Measurements from ENCODE around the gene SMOC2. TPM values are rescaled to one million over a fixed set of nuclear protein-coding genes. Genes with fewer than 3 reads are reported as not detected.

The SMOC2 gene
- total RNA-seq, 3 donors from 2014 or later (not counting 1 experiment from before 2014, with no cell fraction given) = not detected

DNA sequence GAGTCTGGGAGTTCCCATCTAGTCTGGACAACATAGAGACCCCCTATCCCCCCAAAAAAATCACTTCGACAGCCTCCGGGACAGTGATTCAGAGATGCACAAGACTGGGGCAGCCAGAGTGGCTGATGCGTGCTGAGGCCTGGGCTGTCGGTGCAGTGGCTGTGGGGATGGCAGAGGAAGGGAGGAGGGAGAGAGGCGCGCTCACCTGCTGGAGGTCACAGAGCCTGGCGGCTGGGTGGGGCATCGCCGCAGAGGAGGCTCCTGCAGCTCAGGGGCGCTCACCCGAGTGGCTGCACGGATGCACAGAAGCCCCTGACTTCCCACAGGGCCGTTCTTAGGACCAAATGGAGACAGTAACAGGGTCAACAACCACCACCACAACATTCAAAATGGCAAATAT lies 182.8 kb downstream of the SMOC2 start:
- peaks cover 9% of the 10 kb centered on the region for H3K4me1 ChIP-seq (ENCODE audit: control insufficient read depth, insufficient read depth, low read length)

GRCh38 chr6:168624540-168624939 lies 183.6 kb downstream of the SMOC2 start:
- Mint-ChIP-seq H3K27ac (no peak overlapping the region), H3K4me1 (peaks cover 8% of the 10 kb centered on the region in 2 donors), H3K27me3 (ENCODE audit: low read depth in 2 of 2) (peaks cover 4 to 9% of the 10 kb centered on the region in 2 donors), H3K4me3 (no peak overlapping the region), H3K36me3 (no peaks in the 10 kb centered on the region), H3K9me3 (no peaks in the 10 kb centered on the region)
- Histone ChIP-seq H3K27ac (ENCODE audit: low read length) (no peak overlapping the region), H3K4me1 (ENCODE audit: control insufficient read depth, insufficient read depth, low read length) (peaks cover 4% of the 10 kb centered on the region), H3K4me3 (ENCODE audit: low read length) (no peak overlapping the region), H3K9me3 (ENCODE audit: control insufficient read depth, insufficient read depth, low read length) (no peaks in the 10 kb centered on the region), H3K36me3 (ENCODE audit: control insufficient read depth, insufficient read depth, low read length) (no peaks in the 10 kb centered on the region), H3K27me3 (ENCODE audit: control insufficient read depth, insufficient read depth, low read length) (no peaks in the 10 kb centered on the region)
- 96% methylated on average over 2 of the region's 2 CpGs for WGBS (ENCODE audit: insufficient coverage)
- ATAC-seq (no peak), DNase-seq (no peak)
- TF ChIP-seq, protein P1, sequence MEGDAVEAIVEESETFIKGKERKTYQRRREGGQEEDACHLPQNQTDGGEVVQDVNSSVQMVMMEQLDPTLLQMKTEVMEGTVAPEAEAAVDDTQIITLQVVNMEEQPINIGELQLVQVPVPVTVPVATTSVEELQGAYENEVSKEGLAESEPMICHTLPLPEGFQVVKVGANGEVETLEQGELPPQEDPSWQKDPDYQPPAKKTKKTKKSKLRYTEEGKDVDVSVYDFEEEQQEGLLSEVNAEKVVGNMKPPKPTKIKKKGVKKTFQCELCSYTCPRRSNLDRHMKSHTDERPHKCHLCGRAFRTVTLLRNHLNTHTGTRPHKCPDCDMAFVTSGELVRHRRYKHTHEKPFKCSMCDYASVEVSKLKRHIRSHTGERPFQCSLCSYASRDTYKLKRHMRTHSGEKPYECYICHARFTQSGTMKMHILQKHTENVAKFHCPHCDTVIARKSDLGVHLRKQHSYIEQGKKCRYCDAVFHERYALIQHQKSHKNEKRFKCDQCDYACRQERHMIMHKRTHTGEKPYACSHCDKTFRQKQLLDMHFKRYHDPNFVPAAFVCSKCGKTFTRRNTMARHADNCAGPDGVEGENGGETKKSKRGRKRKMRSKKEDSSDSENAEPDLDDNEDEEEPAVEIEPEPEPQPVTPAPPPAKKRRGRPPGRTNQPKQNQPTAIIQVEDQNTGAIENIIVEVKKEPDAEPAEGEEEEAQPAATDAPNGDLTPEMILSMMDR (IDR thresholded peaks at IDR 0.05) = no peak
- intact Hi-C loops (cut with micrococcal nuclease) = no loop called here

More for the DNA sequence above, 182.8 kb downstream of the SMOC2 start:
- Histone ChIP-seq H3K27ac (ENCODE audit: low read length) (no peak overlapping the region), H3K27me3 (ENCODE audit: control insufficient read depth, insufficient read depth, low read length) (no peaks in the 10 kb centered on the region), H3K4me3 (ENCODE audit: low read length) (no peak overlapping the region), H3K9me3 (ENCODE audit: control insufficient read depth, insufficient read depth, low read length) (no peaks in the 10 kb centered on the region), H3K36me3 (ENCODE audit: control insufficient read depth, insufficient read depth, low read length) (no peaks in the 10 kb centered on the region)
- Mint-ChIP-seq H3K27me3 (ENCODE audit: low read depth in 2 of 2) (peaks cover 4 to 17% of the 10 kb centered on the region in 2 donors), H3K9me3 (no peaks in the 10 kb centered on the region), H3K4me3 (no peak overlapping the region), H3K27ac (no peak overlapping the region), H3K36me3 (no peaks in the 10 kb centered on the region), H3K4me1 (peaks cover 15% of the 10 kb centered on the region in 2 donors)
- WGBS (ENCODE audit: insufficient coverage) = 92% methylated on average over 11 of the region's 13 CpGs
- intact Hi-C loops (cut with micrococcal nuclease) = no loop called here
- no peak for ATAC-seq
- TF ChIP-seq, protein P1 (IDR thresholded peaks at IDR 0.05) = no peak
- no peak for DNase-seq

DNA sequence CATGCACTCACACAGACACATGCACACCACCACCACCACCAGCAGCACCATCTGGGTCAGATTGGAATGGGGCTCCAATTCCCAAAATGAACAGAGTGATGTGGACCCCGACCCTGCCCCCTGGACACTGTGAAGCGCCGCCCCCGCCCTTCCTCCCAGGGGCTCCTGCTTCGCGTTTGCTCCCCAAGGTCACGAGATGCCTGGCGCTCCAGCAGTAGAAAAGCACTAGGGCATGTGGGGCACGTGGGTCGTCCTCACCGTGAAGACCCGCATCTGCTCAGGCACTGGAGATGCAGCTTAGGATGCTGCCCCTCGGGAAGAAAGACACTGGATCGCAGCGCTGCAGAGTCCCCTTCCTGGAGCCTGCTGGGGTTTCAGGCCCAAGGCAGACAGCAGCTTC lies 184.0 kb downstream of the SMOC2 start:
- H3K36me3 Mint-ChIP-seq = no peaks in the 10 kb centered on the region

More for the DNA sequence above, 184.0 kb downstream of the SMOC2 start:
- Mint-ChIP-seq H3K27me3 (ENCODE audit: low read depth in 2 of 2) (peaks cover 3 to 5% of the 10 kb centered on the region in 2 donors), H3K27ac (no peak overlapping the region), H3K4me1 (peaks cover 4% of the 10 kb centered on the region in 2 donors), H3K9me3 (no peaks in the 10 kb centered on the region), H3K4me3 (no peak overlapping the region)
- TF ChIP-seq, protein P1 (IDR thresholded peaks at IDR 0.05) = no peak
- no peaks in the 10 kb centered on the region for H3K9me3 ChIP-seq (ENCODE audit: control insufficient read depth, insufficient read depth, low read length)
- intact Hi-C loops (cut with micrococcal nuclease) = no loop called here
- no peak overlapping the region for H3K4me3 ChIP-seq (ENCODE audit: low read length)
- no peak for ATAC-seq
- no peak overlapping the region for H3K27ac ChIP-seq (ENCODE audit: low read length)
- no peak for DNase-seq
- H3K27me3 ChIP-seq (ENCODE audit: control insufficient read depth, insufficient read depth, low read length) = no peaks in the 10 kb centered on the region
- H3K4me1 ChIP-seq (ENCODE audit: control insufficient read depth, insufficient read depth, low read length) = peaks cover under 1% of the 10 kb centered on the region
- WGBS (ENCODE audit: insufficient coverage) = 92% methylated on average over 15 of the region's 15 CpGs
- H3K36me3 ChIP-seq (ENCODE audit: control insufficient read depth, insufficient read depth, low read length) = no peaks in the 10 kb centered on the region
